Karpas-422 (cell line): ENCODE measurements around the gene TAB2. TPM values are rescaled to one million over a fixed set of nuclear protein-coding genes. Genes with fewer than 3 reads are reported as not detected.

ENCODE experiments used
- DNase-seq: peaks from one replicate; pipeline ENCODE4 v3.0.0-alpha.2; 2015
- H2AFZ ChIP-seq: fragments of 200-600 bp; sonication (generic); 2 replicates; pipeline ENCODE4 v1.6.1; 2014; ENCODE audit warnings: antibody characterized with exemption, low read length, mixed read lengths
- H3K27ac ChIP-seq: fragments of 200-600 bp; sonication (generic); 2 replicates; pipeline ENCODE4 v1.5.1; 2014; ENCODE audit warnings: mild to moderate bottlenecking, low read length, moderate library complexity
- H3K27me3 ChIP-seq: fragments of 200-600 bp; sonication (generic); 2 replicates; pipeline ENCODE4 v1.6.1; 2014; ENCODE audit warnings: low read length, mixed read lengths
- H3K36me3 ChIP-seq: fragments of 200-600 bp; sonication (generic); 2 replicates; pipeline ENCODE4 v1.6.1; 2014; ENCODE audit warnings: low read length, mixed read lengths; ENCODE audit not compliant: insufficient read depth
- H3K4me1 ChIP-seq: fragments of 200-600 bp; sonication (generic); 2 replicates; pipeline ENCODE4 v1.6.1; 2014; ENCODE audit warnings: mild to moderate bottlenecking, low read length, mixed read lengths
- H3K4me2 ChIP-seq: fragments of 200-600 bp; sonication (generic); 2 replicates; pipeline ENCODE4 v1.6.1; 2014; ENCODE audit warnings: low read length, low read depth, mild to moderate bottlenecking; ENCODE audit not compliant: poor library complexity, severe bottlenecking
- H3K4me3 ChIP-seq: fragments of 200-600 bp; sonication (generic); 2 replicates; pipeline ENCODE4 v1.5.1; 2014; ENCODE audit warnings: mild to moderate bottlenecking, antibody characterized with exemption, low read length, mixed read lengths
- H3K79me2 ChIP-seq: fragments of 200-600 bp; sonication (generic); 2 replicates; pipeline ENCODE4 v1.6.1; 2014; ENCODE audit warnings: mild to moderate bottlenecking, low read length, mixed read lengths
- H3K9ac ChIP-seq: fragments of 200-600 bp; sonication (generic); 2 replicates; pipeline ENCODE4 v1.6.0; 2014; ENCODE audit warnings: low read length
- H3K9me2 ChIP-seq: fragments of 200-600 bp; sonication (generic), shearing (Covaris generic); replicated peaks from 2 replicates; pipeline ENCODE4 v1.6.0; 2014; ENCODE audit warnings: mild to moderate bottlenecking, low read length, moderate library complexity; ENCODE audit not compliant: insufficient read depth
- H3K9me3 ChIP-seq: fragments of 300-700, 200-600 bp; sonication (generic); 2 replicates; pipeline ENCODE4 v1.6.1; 2014; ENCODE audit warnings: low read length, mixed read lengths
- H4K20me1 ChIP-seq: fragments of 200-600 bp; sonication (generic); 2 replicates; pipeline ENCODE4 v1.6.1; 2014; ENCODE audit warnings: mild to moderate bottlenecking, antibody characterized with exemption, low read length, low read depth; ENCODE audit not compliant: insufficient read depth
- total RNA-seq: library from RNA; depleted of rRNA; stranded (reverse); fragments of >200 nt; shearing (Covaris generic); gene quantifications from 2 replicates; pipeline ENCODE4 v1.2.3, GENCODE V29; 2014; ENCODE audit warnings: low replicate concordance

Gene TAB2
- total RNA-seq, 1 experiment from 2014 or later: 23.4 TPM

DNA sequence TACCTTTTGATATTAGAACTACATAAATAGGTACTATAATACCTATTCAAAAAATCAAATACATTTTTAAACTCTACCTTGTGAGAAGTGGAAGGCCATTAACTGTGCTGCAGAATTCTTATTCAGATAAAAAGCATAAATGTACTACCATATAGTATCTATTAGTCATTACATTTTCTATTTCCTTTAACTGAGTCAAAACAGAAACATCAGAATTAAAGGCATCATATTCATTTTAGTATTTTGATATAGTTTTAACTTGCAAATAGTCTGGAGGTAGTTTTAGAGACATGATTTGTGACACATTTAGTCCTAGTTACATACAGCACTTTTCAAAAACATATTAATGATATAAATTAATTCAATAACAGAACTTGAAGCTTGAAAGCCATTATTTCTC is 39.9 kb upstream of the TAB2 start:
- Histone ChIP-seq H3K9ac (no peak overlapping the region), H4K20me1 (no peaks in the 10 kb centered on the region), H3K4me3 (no peak overlapping the region), H3K9me2 (no peaks in the 10 kb centered on the region), H2AFZ (no peak overlapping the region), H3K4me2 (no peak overlapping the region), H3K27me3 (no peaks in the 10 kb centered on the region), H3K27ac (no peak overlapping the region), H3K79me2 (no peaks in the 10 kb centered on the region), H3K9me3 (no peaks in the 10 kb centered on the region), H3K36me3 (no peaks in the 10 kb centered on the region), H3K4me1 (no peaks in the 10 kb centered on the region)
- DNase-seq: no peak

GRCh38 chr6:149278997-149279396 is 38.5 kb upstream of the TAB2 start:
- no peaks in the 10 kb centered on the region for H4K20me1 ChIP-seq
- no peak for DNase-seq
- H3K9me2 ChIP-seq: no peaks in the 10 kb centered on the region
- no peak overlapping the region for H2AFZ ChIP-seq
- no peaks in the 10 kb centered on the region for H3K79me2 ChIP-seq
- no peak overlapping the region for H3K4me3 ChIP-seq
- no peak overlapping the region for H3K4me2 ChIP-seq
- no peaks in the 10 kb centered on the region for H3K4me1 ChIP-seq
- no peak overlapping the region for H3K9ac ChIP-seq
- H3K9me3 ChIP-seq: no peaks in the 10 kb centered on the region
- H3K27me3 ChIP-seq: no peaks in the 10 kb centered on the region
- no peaks in the 10 kb centered on the region for H3K36me3 ChIP-seq
- no peak overlapping the region for H3K27ac ChIP-seq

- no peaks in the 10 kb centered on the region for H3K9me3 ChIP-seq
- no peaks in the 10 kb centered on the region for H4K20me1 ChIP-seq
- no peaks in the 10 kb centered on the region for H3K27me3 ChIP-seq
- H3K27ac ChIP-seq: no peak overlapping the region
- H3K9me2 ChIP-seq: no peaks in the 10 kb centered on the region
- no peak overlapping the region for H3K9ac ChIP-seq
- H3K4me1 ChIP-seq: no peaks in the 10 kb centered on the region
- no peak overlapping the region for H2AFZ ChIP-seq
- no peak for DNase-seq
- H3K4me2 ChIP-seq: no peak overlapping the region
- no peaks in the 10 kb centered on the region for H3K79me2 ChIP-seq
- no peaks in the 10 kb centered on the region for H3K36me3 ChIP-seq
- H3K4me3 ChIP-seq: no peak overlapping the region
Observed at GRCh38 chr6:149284904-149285303, 32.6 kb upstream of the TAB2 start.

DNA sequence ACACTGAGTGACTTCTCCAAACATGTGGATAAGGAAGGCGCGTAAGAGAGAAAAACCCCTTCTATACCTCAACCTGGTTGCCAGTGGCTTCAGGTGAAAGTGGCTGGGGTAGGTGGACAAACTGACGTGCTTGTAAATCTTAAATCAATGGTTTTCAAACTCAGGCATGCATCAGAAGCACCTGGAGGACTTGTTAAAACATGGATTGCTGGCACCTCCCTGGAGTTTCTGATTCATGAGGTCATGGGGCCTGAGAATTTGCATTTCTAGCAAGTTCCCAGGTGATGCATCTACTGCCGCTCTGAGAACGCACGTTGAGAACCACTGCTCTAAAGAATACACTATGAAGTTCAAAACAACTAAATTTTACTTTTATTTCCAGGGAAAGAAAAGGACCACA is 31.9 kb upstream of the TAB2 start:
- H3K27ac ChIP-seq: no peak overlapping the region
- no peaks in the 10 kb centered on the region for H4K20me1 ChIP-seq
- no peaks in the 10 kb centered on the region for H3K9me3 ChIP-seq
- no peak overlapping the region for H3K4me2 ChIP-seq
- H2AFZ ChIP-seq: no peak overlapping the region
- H3K79me2 ChIP-seq: no peaks in the 10 kb centered on the region
- H3K27me3 ChIP-seq: no peaks in the 10 kb centered on the region
- no peak for DNase-seq
- no peak overlapping the region for H3K4me3 ChIP-seq
- H3K9ac ChIP-seq: no peak overlapping the region
- no peaks in the 10 kb centered on the region for H3K4me1 ChIP-seq
- no peaks in the 10 kb centered on the region for H3K9me2 ChIP-seq
- no peaks in the 10 kb centered on the region for H3K36me3 ChIP-seq

DNA sequence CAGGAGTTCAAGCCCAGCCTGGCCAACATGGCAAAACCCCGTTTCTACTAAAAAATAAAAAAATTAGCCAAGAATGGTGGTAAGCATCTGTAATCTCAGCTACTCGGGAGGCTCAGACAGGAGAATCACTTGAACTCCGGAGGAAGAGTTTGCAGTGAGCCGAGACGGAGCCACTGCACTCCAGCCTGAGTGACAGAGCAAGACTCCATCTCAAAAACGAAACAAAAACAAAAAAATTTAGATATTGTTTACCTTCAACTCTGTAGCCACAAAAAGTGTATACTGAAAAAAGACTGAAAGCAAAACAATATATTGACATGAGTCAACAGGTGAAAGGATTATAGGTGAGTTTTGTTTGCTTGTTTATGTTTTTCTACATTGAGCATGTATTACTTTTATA is 30.6 kb upstream of the TAB2 start:
- H4K20me1 ChIP-seq: no peaks in the 10 kb centered on the region
- no peak overlapping the region for H3K4me3 ChIP-seq
- no peaks in the 10 kb centered on the region for H3K79me2 ChIP-seq
- H3K9ac ChIP-seq: no peak overlapping the region
- no peak for DNase-seq
- H3K9me2 ChIP-seq: no peaks in the 10 kb centered on the region
- no peaks in the 10 kb centered on the region for H3K9me3 ChIP-seq
- no peak overlapping the region for H3K4me2 ChIP-seq
- H3K27me3 ChIP-seq: no peaks in the 10 kb centered on the region
- H3K36me3 ChIP-seq: no peaks in the 10 kb centered on the region
- no peak overlapping the region for H2AFZ ChIP-seq
- no peaks in the 10 kb centered on the region for H3K4me1 ChIP-seq
- H3K27ac ChIP-seq: no peak overlapping the region

DNA sequence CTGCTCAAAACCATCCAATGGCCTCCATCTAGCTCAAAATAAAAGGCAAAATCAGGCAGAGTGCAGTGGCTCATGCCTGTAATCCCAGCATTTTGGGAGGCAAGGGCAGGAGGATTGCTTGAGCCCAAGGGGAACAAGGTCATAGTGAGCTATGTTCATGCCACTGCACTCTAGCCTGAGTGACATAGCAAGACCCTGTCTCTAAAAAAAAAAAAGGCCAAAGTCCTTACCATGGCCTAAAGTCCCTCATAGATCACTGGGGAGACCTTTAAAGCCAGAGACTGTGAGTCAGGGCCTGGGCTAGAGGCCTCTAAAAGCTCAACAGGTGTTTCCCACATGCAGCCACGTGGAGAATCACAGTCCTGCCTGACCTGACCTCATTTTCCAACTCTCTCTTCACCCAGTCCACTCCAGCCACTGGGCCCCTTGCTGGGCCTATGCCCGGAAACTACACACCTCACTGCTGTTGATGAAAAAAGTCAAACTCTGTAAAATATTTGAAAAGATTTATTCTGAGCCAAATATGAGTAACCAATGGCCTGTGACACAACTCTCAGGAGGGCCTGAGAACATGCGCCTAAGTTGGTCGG is 28.2 kb upstream of the TAB2 start:
- H4K20me1 ChIP-seq: no peaks in the 10 kb centered on the region
- no peaks in the 10 kb centered on the region for H3K27me3 ChIP-seq
- DNase-seq: no peak
- no peaks in the 10 kb centered on the region for H3K9me2 ChIP-seq
- H2AFZ ChIP-seq: no peak overlapping the region
- no peaks in the 10 kb centered on the region for H3K36me3 ChIP-seq
- no peaks in the 10 kb centered on the region for H3K79me2 ChIP-seq
- H3K4me2 ChIP-seq: no peak overlapping the region
- no peak overlapping the region for H3K9ac ChIP-seq
- H3K4me1 ChIP-seq: no peaks in the 10 kb centered on the region
- H3K27ac ChIP-seq: no peak overlapping the region
- H3K4me3 ChIP-seq: no peak overlapping the region
- H3K9me3 ChIP-seq: no peaks in the 10 kb centered on the region

GRCh38 chr6:149289966-149290365 is 27.5 kb upstream of the TAB2 start:
- no peak overlapping the region for H3K4me3 ChIP-seq
- H3K4me1 ChIP-seq: no peaks in the 10 kb centered on the region
- no peaks in the 10 kb centered on the region for H3K9me3 ChIP-seq
- DNase-seq: no peak
- H2AFZ ChIP-seq: no peak overlapping the region
- no peak overlapping the region for H3K9ac ChIP-seq
- no peaks in the 10 kb centered on the region for H3K9me2 ChIP-seq
- H3K27ac ChIP-seq: no peak overlapping the region
- H3K36me3 ChIP-seq: no peaks in the 10 kb centered on the region
- H3K79me2 ChIP-seq: no peaks in the 10 kb centered on the region
- H3K27me3 ChIP-seq: no peaks in the 10 kb centered on the region
- H4K20me1 ChIP-seq: no peaks in the 10 kb centered on the region
- H3K4me2 ChIP-seq: no peak overlapping the region

- no peak for DNase-seq
- no peaks in the 10 kb centered on the region for H3K36me3 ChIP-seq
- no peak overlapping the region for H3K4me3 ChIP-seq
- H3K27me3 ChIP-seq: no peaks in the 10 kb centered on the region
- H3K4me1 ChIP-seq: no peaks in the 10 kb centered on the region
- no peaks in the 10 kb centered on the region for H4K20me1 ChIP-seq
- H3K9me3 ChIP-seq: no peaks in the 10 kb centered on the region
- no peak overlapping the region for H3K27ac ChIP-seq
- H3K79me2 ChIP-seq: no peaks in the 10 kb centered on the region
- H3K9me2 ChIP-seq: no peaks in the 10 kb centered on the region
- no peak overlapping the region for H2AFZ ChIP-seq
- H3K4me2 ChIP-seq: no peak overlapping the region
- H3K9ac ChIP-seq: no peak overlapping the region
Observed at GRCh38 chr6:149293244-149293643, 24.3 kb upstream of the TAB2 start.

- no peak overlapping the region for H3K4me3 ChIP-seq
- no peaks in the 10 kb centered on the region for H3K4me1 ChIP-seq
- no peaks in the 10 kb centered on the region for H4K20me1 ChIP-seq
- no peak overlapping the region for H3K4me2 ChIP-seq
- no peak overlapping the region for H3K27ac ChIP-seq
- no peaks in the 10 kb centered on the region for H3K79me2 ChIP-seq
- no peak overlapping the region for H2AFZ ChIP-seq
- no peak for DNase-seq
- H3K9me3 ChIP-seq: no peaks in the 10 kb centered on the region
- no peaks in the 10 kb centered on the region for H3K36me3 ChIP-seq
- no peak overlapping the region for H3K9ac ChIP-seq
- no peaks in the 10 kb centered on the region for H3K9me2 ChIP-seq
- no peaks in the 10 kb centered on the region for H3K27me3 ChIP-seq
Observed at GRCh38 chr6:149300563-149300962, 16.9 kb upstream of the TAB2 start.
